NCI-H1436 treated with DMSO at 0.1 percent for 48 hours (cell line): Measurements from ENCODE around the gene ZSWIM5.
"Not testable (repeated sequence)": the region's sequence is repeated elsewhere in the genome, so short reads cannot be mapped to it uniquely, and the experiment has no call there.

ENCODE experiments used
- DNase-seq: peaks from one replicate; lab custom pipeline; 2025; lab: John Stamatoyannopoulos, UW

Gene ZSWIM5

DNA sequence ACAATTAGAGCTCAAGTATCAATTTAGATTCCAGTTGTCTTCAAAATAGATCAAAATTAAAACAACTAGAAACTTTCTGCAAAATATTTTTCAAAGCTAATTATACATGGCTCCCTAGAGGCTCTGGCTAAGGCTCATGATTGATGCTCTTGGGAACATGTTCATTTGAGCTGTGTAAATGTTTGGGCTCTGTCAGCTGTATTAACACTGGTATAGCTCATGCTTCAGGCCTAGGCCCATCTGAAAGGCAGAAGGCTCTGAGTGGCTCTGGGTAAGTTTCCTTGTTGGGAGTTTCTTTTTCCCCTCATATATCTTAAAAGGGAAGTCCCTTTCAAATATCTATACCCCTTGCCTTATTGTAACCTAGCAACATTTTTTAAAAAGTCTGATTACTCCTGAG lies 113.1 kb downstream of the ZSWIM5 start:
- DNase-seq = no peak

DNA sequence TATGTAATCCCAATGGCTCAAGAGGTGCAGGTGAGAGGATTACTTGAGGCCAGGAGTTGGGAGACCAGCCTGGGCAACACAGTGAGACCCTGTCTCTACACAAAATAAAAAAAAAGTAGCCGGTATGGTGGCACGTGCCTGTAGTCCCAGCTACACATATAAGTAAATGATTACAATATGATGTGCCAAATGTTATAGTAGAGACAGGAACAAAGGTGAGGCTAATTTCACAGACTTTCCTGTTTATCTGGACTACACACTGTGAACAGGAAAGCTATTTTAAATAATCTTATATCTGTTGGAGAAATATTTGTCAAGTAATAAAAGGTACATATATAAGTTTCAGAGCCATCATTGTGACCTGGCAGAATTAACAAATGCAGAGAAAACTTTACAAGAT lies 116.7 kb downstream of the ZSWIM5 start:
- DNase-seq = no peak

- no peak for DNase-seq
Measured at GRCh38 chr1:45084562-45084961, 121.8 kb downstream of the ZSWIM5 start.

DNA sequence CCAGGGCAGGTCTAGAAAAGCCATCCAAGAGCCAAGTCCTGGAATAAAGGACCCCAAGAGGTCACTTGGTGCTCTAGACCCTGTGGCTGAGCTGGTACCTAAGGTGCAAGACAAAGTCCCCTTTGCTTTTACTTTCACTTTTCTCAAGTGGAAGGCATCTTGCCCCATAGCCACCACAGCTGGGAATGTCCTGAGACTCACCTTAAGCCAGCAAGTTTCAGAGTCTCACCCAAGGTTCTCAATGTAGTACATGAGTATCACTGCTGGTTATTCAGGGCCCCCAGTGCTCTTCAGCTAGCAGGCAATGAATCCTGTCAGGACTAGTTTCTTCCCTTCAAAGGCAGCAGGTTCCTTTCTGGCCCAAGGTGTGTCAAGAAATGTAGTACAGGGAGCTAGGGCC lies 126.9 kb downstream of the ZSWIM5 start:
- DNase-seq = no peak

DNA sequence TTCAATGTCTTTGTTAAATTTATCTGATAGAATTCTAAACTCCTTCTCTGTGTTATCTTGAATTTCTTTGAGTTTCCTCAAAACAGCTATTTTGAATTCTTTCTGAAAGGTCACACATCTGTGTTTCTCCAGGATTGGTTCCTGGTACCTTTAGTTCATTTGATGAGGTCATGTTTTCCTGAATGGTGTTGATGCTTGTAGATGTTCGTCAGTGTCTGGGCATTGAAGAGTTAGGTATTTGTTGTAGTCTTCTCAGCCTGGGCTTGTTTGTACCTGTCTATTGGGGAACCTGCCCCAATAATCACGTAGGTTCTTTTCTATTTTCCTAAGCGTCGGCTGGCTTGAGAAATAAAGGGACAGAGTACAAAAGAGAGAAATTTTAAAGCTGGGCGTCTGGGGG lies 129.4 kb downstream of the ZSWIM5 start:
- DNase-seq = not testable (repeated sequence)

- no peak for DNase-seq
Measured at GRCh38 chr1:45071567-45071966, 134.8 kb downstream of the ZSWIM5 start.

DNA sequence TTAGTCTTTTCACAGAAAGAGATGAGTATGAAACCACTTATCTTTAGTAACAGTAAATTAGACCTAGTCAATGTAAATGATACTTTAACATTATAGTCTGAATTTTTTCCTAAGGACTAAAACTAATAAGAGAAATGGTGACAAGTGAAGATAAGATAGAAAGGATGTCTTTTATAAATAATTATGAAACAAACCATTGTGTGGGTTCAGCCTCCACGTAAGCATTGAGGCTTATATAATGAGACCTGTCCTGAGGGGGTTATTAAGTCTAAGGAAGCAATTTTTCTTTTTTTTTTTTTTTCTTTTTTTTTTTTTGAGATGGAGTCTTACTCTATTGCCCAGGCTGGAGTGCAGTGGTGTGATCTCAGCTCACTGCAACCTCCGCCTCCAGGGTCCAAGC lies 138.6 kb downstream of the ZSWIM5 start:
- DNase-seq = no peak

DNA sequence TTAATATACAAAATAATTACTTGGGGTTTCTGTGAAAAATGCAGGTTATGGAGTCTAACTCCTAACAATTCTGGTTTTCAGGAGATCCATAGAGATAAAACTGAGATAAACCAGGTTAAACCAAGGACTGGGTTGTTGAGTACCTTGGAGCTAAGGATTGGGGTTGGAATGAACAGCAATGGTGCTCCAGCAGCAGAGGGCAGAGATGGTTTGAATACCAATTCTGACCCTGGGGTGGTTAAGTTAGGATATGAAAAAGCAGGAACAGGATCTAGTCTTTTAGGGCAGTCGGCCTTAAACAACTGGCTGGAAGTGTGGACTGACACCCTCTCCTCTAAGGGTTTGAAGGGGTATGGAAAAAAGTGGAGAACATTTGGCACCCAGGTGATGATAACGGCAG lies 141.3 kb downstream of the ZSWIM5 start:
- no peak for DNase-seq

DNA sequence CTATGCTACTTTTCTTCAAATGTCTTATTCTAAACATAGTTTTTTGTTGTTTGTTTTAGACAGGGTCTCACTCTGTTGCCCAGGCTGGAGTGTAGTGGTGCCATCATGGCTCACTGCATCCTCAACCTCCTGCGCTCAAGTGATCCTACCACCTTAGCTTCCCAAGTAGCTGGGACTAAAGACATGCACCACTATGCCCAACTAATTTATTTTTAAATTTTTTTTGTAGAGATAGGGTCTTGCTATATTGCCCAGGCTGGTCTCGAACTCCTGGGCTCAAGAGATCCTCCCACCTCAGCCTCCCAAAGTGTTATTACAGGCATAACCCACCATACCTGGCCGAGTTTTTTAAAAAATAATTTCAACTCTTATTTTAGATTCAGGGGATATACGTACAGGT lies 143.9 kb downstream of the ZSWIM5 start:
- not testable (repeated sequence) for DNase-seq

- no peak for DNase-seq
Measured at GRCh38 chr1:45059829-45060228, 146.6 kb downstream of the ZSWIM5 start.

DNA sequence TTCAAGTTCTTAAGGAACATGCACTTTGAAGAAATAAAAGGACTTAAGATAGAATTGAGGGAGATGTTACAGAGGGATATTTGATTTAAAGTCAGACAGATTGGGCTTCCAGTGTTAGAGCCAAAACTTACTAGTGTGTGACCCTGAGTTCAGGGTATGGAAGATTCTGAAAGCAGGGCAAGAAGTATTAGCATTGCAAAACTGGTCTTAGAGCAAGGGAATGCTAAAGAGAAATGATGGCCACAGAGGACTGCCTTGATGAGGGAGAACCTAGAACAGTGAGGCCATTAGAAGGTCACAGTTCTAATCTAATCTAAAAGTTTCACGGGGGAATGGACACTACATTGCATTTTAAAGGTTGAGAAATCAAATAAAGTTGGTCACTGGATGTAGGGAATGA lies 148.9 kb downstream of the ZSWIM5 start:
- no peak for DNase-seq

- DNase-seq = no peak
Measured at GRCh38 chr1:45051005-45051772, 155.2 kb downstream of the ZSWIM5 start.

GRCh38 chr1:45047032-45047431 lies 159.4 kb downstream of the ZSWIM5 start:
- DNase-seq = no peak

DNA sequence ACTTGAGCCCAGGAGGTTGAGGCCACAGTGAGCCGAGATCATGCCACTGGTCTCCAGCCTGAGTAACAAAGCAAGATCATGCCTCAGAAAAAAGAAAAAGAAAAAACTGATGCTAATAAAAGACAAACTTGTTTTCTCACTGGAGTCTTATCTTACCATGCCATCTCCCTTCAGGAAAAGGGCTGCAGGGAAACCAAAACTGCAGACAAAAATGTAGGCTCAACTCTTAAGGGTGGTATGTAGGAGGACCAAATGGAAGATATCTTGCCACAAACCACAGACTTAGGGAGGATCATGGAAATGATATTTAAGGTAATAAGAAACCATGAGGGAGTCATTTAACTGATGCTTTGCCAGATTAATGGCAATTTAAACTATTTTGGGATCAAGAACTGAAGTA lies 161.5 kb downstream of the ZSWIM5 start:
- no peak for DNase-seq

DNA sequence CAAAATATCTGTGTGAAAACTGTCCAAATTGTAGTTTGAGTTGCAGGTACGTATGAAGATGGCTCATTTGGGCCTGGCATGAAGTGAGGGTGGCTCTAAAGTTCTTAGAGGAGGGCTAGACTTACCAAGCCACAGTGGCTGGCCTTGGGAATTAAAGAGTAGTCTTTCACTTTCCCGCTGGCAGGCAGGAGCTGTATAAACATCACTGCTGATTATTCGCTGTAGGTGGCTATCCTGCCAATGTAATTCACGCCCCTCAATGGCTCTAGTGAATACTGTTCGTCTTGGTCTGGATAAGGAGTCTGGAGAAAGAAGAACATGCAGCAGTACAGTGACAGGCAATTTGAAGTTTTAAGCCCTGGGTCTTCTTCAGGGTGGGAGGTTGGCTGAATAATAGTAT lies 163.3 kb downstream of the ZSWIM5 start:
- DNase-seq = no peak

- DNase-seq = no peak
Measured at GRCh38 chr1:45040297-45040696, 166.1 kb downstream of the ZSWIM5 start.

- no peak for DNase-seq
Measured at GRCh38 chr1:45038661-45039364, 167.6 kb downstream of the ZSWIM5 start.

- DNase-seq = no peak
Measured at GRCh38 chr1:45038240-45038639, 168.2 kb downstream of the ZSWIM5 start.

GRCh38 chr1:45037456-45037855 lies 168.9 kb downstream of the ZSWIM5 start:
- DNase-seq = no peak

- no peak for DNase-seq
Measured at GRCh38 chr1:45035631-45036301, 170.6 kb downstream of the ZSWIM5 start.

- no peak for DNase-seq
Measured at GRCh38 chr1:45033356-45033755, 173.0 kb downstream of the ZSWIM5 start.

- DNase-seq = no peak
Measured at GRCh38 chr1:45032837-45033236, 173.6 kb downstream of the ZSWIM5 start.

- DNase-seq = no peak
Measured at GRCh38 chr1:45026446-45026845, 180.0 kb downstream of the ZSWIM5 start.
